Endothelial cell of umbilical vein (primary cell): Measurements from ENCODE around the gene GPR68. TPM values are rescaled to one million over a fixed set of nuclear protein-coding genes. Genes with fewer than 3 reads are reported as not detected.

Experiments used
- BruUV-seq: library from RNA; stranded (reverse); fragments of 400-500 nt; replicated peaks from 2 replicates; lab custom pipeline; 2021; lab: Mats Ljungman, UMichigan
- CTCF ChIA-PET: fragments of 300-600, 350-600 bp; sonication (Branson Sonifier 250); formaldehyde crosslinking; loops from one replicate; lab custom pipeline; 2021; ENCODE audit warnings: antibody characterized with exemption, inconsistent platforms; lab: Charles Lee
- POLR2A ChIA-PET: fragments of 300-600, 350-600 bp; sonication (Branson Sonifier 250); formaldehyde crosslinking; loops from one replicate; lab custom pipeline; 2021; ENCODE audit warnings: antibody characterized with exemption, inconsistent platforms; lab: Charles Lee
- DNase-seq: peaks from one replicate; pipeline ENCODE4 v3.0.0-alpha.2; 2011; ENCODE audit warnings: low read depth, low spot score
- FAIRE-seq: peaks from 2 replicates; lab custom pipeline; 2011; peaks lifted over from hg19 to GRCh38; lab: Jason Lieb, UNC
- H2AFZ ChIP-seq: 2 replicates; pipeline ENCODE4 v1.6.0; 2012; ENCODE audit warnings: low read depth, low read length, control low read depth, inconsistent platforms
- H3K27ac ChIP-seq: 2 replicates; pipeline ENCODE4 v1.5.1; 2011; ENCODE audit warnings: low read depth, mild to moderate bottlenecking, control low read depth, low read length, moderate library complexity; ENCODE audit not compliant: insufficient read depth
- H3K27me3 ChIP-seq, 2 experiments: 2 replicates each; pipeline versions ENCODE4 v1.6.0 to v1.6.1; 2011; ENCODE audit warnings: low read length in 2 of 2, mixed read lengths in 1 of 2; ENCODE audit not compliant: control insufficient read depth in 2 of 2, insufficient read depth in 2 of 2
- H3K36me3 ChIP-seq, 2 experiments: 2 replicates in 1 of 2; 3 replicates in 1 of 2; pipeline ENCODE4 v1.5.1; 2011; ENCODE audit warnings: low read length in 2 of 2, mild to moderate bottlenecking in 1 of 2, moderate library complexity in 1 of 2; ENCODE audit not compliant: control insufficient read depth in 2 of 2, insufficient read depth in 2 of 2; ENCODE audit errors: extremely low read depth in 1 of 2
- H3K4me1 ChIP-seq: 3 replicates; pipeline ENCODE4 v1.5.1; 2011; ENCODE audit warnings: mild to moderate bottlenecking, low read length; ENCODE audit not compliant: control insufficient read depth, insufficient read depth; ENCODE audit errors: extremely low read depth
- H3K4me2 ChIP-seq: 2 replicates; pipeline ENCODE4 v1.6.1; 2011; ENCODE audit warnings: low read length, control low read depth, mixed read lengths; ENCODE audit not compliant: insufficient read depth
- H3K4me3 ChIP-seq, 3 experiments: fragments of 200-600 bp in 1 of 3; sonication (generic), shearing (Covaris generic) in 1 of 3; replicated peaks in 1 of 3; 2 replicates each; pipeline ENCODE4 v1.5.1; 2011 to 2016; ENCODE audit warnings: control low read depth in 3 of 3, low read length in 3 of 3, mild to moderate bottlenecking in 2 of 3, inconsistent platforms in 1 of 3, low read depth in 1 of 3, moderate library complexity in 1 of 3; ENCODE audit not compliant: insufficient read depth in 1 of 3
- H3K79me2 ChIP-seq: 2 replicates; pipeline ENCODE4 v1.6.0; 2012; ENCODE audit warnings: low read length, inconsistent platforms; ENCODE audit not compliant: control insufficient read depth, insufficient read depth
- H3K9ac ChIP-seq: replicated peaks from 2 replicates; pipeline ENCODE3; 2011; ENCODE audit warnings: low read length, control low read depth; ENCODE audit not compliant: insufficient read depth; ENCODE audit errors: extremely low read depth
- H3K9me1 ChIP-seq: replicated peaks from 3 replicates; pipeline ENCODE4 v1.6.0; 2011; ENCODE audit warnings: mild to moderate bottlenecking, low read length; ENCODE audit not compliant: control insufficient read depth, insufficient read depth; ENCODE audit errors: extremely low read depth
- H3K9me3 ChIP-seq: replicated peaks from 2 replicates; pipeline ENCODE4 v1.5.1; 2012; ENCODE audit warnings: low read length, inconsistent platforms; ENCODE audit not compliant: control insufficient read depth, insufficient read depth
- H4K20me1 ChIP-seq: replicated peaks from 2 replicates; pipeline ENCODE3; 2011; ENCODE audit warnings: mild to moderate bottlenecking, low read length; ENCODE audit not compliant: control insufficient read depth, insufficient read depth; ENCODE audit errors: extremely low read depth
- EZH2 ChIP-seq: IDR thresholded peaks from 2 replicates; pipeline ENCODE4 v1.6.1; 2012; ENCODE audit warnings: borderline replicate concordance, low read depth, mild to moderate bottlenecking, moderate library complexity, low read length, inconsistent platforms; ENCODE audit not compliant: severe bottlenecking
- FOS ChIP-seq: IDR thresholded peaks from 2 replicates; pipeline ENCODE4 v1.6.1; 2011; ENCODE audit warnings: mild to moderate bottlenecking, low read length, moderate library complexity, borderline replicate concordance; ENCODE audit not compliant: insufficient read depth
- GATA2 ChIP-seq: IDR thresholded peaks from 2 replicates; pipeline ENCODE4 v1.7.0; 2011; ENCODE audit warnings: low read depth, mild to moderate bottlenecking, moderate library complexity, mixed read lengths, low read length; ENCODE audit not compliant: insufficient read length, insufficient read depth
- MAX ChIP-seq: IDR thresholded peaks from 2 replicates; pipeline ENCODE4 v1.6.1; 2011; ENCODE audit not compliant: insufficient read depth, insufficient read length
- MYC ChIP-seq: IDR thresholded peaks from one replicate; pipeline ENCODE4 v1.6.1; 2011; ENCODE audit warnings: mild to moderate bottlenecking, low read depth, low read length
- POLR2A ChIP-seq: IDR thresholded peaks from 2 replicates; pipeline ENCODE4 v1.6.1; 2012; ENCODE audit warnings: low read depth, mild to moderate bottlenecking, control low read depth, low read length
- POLR2AphosphoS5 ChIP-seq: IDR thresholded peaks from 2 replicates; pipeline ENCODE4 v1.6.1; 2012; ENCODE audit warnings: low read depth, mild to moderate bottlenecking, control low read depth, low read length, moderate library complexity; ENCODE audit not compliant: insufficient read depth
- dilution Hi-C: fragments of 300-500 bp; cut with MboI; formaldehyde crosslinking; loops from one replicate; pipeline ENCODE4 v1.15.0; 2019; ENCODE audit warnings: low sequenced_read_pairs; ENCODE audit not compliant: extremely low pct_ligation_motif_present
- intact Hi-C: fragments of 100-400 bp; cut with micrococcal nuclease; formaldehyde crosslinking; loops from one replicate; pipeline ENCODE4 v1.10.0; 2022
- polyA plus RNA-seq, 4 experiments: library from polyadenylated mRNA; depleted of rRNA in 3 of 4; stranded (reverse) in 3 of 4; unstranded in 1 of 4; fragments of >200 nt; gene quantifications; 2 replicates each; pipeline versions ENCODE4 v1.2.1 to v1.2.3, GENCODE V29; 2011 to 2012; ENCODE audit warnings: missing spikeins in 1 of 4
- total RNA-seq: library from RNA; stranded (reverse); gene quantifications from 2 replicates; pipeline ENCODE4 v1.2.3, GENCODE V29; 2021
- TF ChIP-seq, protein P1 (sequence below), 2 donors: IDR thresholded peaks; 1 replicate in 1 of 2; 2 replicates in 1 of 2; pipeline ENCODE4 v1.5.1; 2011; ENCODE audit warnings: low read length in 2 of 2, mild to moderate bottlenecking in 2 of 2, moderate library complexity in 2 of 2, control low read depth in 1 of 2, inconsistent platforms in 1 of 2, low read depth in 1 of 2; ENCODE audit not compliant: insufficient read depth in 1 of 2; ENCODE audit errors: extremely low read depth in 1 of 2

GPR68 gene
- total and polyA plus RNA-seq, 2 donors (not counting 3 experiments of a cell fraction or from before 2014, with no cell fraction given) = 0.24 to 0.36 TPM

DNA sequence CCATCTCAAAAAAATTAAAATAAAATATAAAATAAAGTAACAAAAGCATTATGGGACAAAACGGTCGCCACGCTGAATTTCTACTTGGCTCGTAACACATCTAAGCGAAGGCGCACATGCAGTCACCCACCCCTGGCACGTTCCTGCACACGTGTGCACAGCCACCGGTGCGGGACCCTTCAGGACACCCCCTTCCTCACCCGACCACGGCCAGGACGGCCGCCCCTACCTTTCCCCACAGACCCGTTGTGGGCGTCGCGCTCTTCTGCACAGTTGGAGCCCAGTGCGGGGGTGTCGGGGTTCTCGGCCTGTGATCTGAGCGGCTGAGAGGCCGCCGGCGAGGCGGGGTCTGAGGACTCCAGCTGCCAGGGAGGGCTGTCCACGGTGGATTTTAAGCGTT lies 44.4 kb upstream of the GPR68 start:
- dilution Hi-C loops = loop anchor here (25.0 kb wide), 1 partner anchor 377 kb away; no protein-coding TSS in a partner anchor
- Histone ChIP-seq H3K36me3 (peaks cover 0 to 28% of the 10 kb centered on the region in 2 experiments), H3K4me2 (no peak overlapping the region), H3K79me2 (no peaks in the 10 kb centered on the region), H3K9me3 (no peaks in the 10 kb centered on the region), H3K4me3 (no peak overlapping the region), H3K4me1 (no peaks in the 10 kb centered on the region), H3K27me3 (no peaks in the 10 kb centered on the region), H3K9me1 (no peaks in the 10 kb centered on the region), H2AFZ (no peak overlapping the region), H3K9ac (no peak overlapping the region), H4K20me1 (no peaks in the 10 kb centered on the region), H3K27ac (no peak overlapping the region)
- FAIRE-seq (no peak), DNase-seq (no peak)
- POLR2A ChIA-PET = no interaction called here
- CTCF ChIA-PET = interaction anchor here (1.0 to 8.8 kb wide), 4 partner anchors 8 to 386 kb away, joined by 3 to 220 read pairs (median 4); no protein-coding TSS in a partner anchor
- no TSS peak for BruUV-seq
- intact Hi-C loops = no loop called here
- TF ChIP-seq EZH2 (no peak), POLR2AphosphoS5 (no peak), FOS (no peak), POLR2A (no peak), MAX (no peak), GATA2 (no peak), MYC (no peak)
- TF ChIP-seq, protein P1, sequence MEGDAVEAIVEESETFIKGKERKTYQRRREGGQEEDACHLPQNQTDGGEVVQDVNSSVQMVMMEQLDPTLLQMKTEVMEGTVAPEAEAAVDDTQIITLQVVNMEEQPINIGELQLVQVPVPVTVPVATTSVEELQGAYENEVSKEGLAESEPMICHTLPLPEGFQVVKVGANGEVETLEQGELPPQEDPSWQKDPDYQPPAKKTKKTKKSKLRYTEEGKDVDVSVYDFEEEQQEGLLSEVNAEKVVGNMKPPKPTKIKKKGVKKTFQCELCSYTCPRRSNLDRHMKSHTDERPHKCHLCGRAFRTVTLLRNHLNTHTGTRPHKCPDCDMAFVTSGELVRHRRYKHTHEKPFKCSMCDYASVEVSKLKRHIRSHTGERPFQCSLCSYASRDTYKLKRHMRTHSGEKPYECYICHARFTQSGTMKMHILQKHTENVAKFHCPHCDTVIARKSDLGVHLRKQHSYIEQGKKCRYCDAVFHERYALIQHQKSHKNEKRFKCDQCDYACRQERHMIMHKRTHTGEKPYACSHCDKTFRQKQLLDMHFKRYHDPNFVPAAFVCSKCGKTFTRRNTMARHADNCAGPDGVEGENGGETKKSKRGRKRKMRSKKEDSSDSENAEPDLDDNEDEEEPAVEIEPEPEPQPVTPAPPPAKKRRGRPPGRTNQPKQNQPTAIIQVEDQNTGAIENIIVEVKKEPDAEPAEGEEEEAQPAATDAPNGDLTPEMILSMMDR (IDR thresholded peaks at IDR 0.05; ENCODE audit: extremely low read depth in 1 of 2, insufficient read depth in 1 of 2, low read depth in 1 of 2, low read length in 2 of 2) = no peak
